DOHH2 (cell line): ENCODE data around the gene ALDH18A1.

Source experiments
- CTCF ChIP-seq: fragments of 200-600 bp; sonication (generic); IDR thresholded peaks from one replicate; pipeline ENCODE4 v1.5.1; 2014; ENCODE audit warnings: antibody characterized with exemption, mild to moderate bottlenecking, low read depth, low read length; ENCODE audit not compliant: poor library complexity, severe bottlenecking
- EZH2phosphoT487 ChIP-seq: fragments of 200-600 bp; sonication (generic); IDR thresholded peaks from 2 replicates; pipeline ENCODE4 v1.6.1; 2017; ENCODE audit warnings: borderline replicate concordance, mild to moderate bottlenecking, antibody characterized with exemption, low read length, moderate library complexity, mixed read lengths

- TF ChIP-seq CTCF (no peak), EZH2phosphoT487 (no peak)
Measured at GRCh38 chr10:95610727-95611126, 45.8 kb downstream of the ALDH18A1 start.
